WTC11 (cell line): ENCODE data around the gene PARM1. TPM values are rescaled to one million over a fixed set of nuclear protein-coding genes. Genes with fewer than 3 reads are reported as not detected.

ENCODE experiments used
- ATAC-seq: fragments of 200-7000 bp; cut with Tn5 transposase; 2 replicates; pipeline ENCODE4 v1.10.0; 2021; ENCODE audit warnings: mild to moderate bottlenecking, moderate library complexity
- CTCF ChIA-PET: fragments of 300-600 bp; sonication (Branson Sonifier 250); formaldehyde crosslinking; loops from one replicate; lab custom pipeline; 2021; ENCODE audit warnings: antibody characterized with exemption; lab: Charles Lee
- POLR2A ChIA-PET: fragments of 350-600 bp; sonication (Branson Sonifier 250); formaldehyde crosslinking; loops from one replicate; lab custom pipeline; 2021; ENCODE audit warnings: antibody characterized with exemption; lab: Charles Lee
- DNase-seq: peaks from one replicate; pipeline ENCODE4 v3.0.0; 2021; ENCODE audit warnings: low spot score
- H3K27ac Mint-ChIP-seq: 2 replicates; pipeline ENCODE4 v1.8.0; 2021; ENCODE audit warnings: mixed read lengths
- H3K27me3 Mint-ChIP-seq: 2 replicates; pipeline ENCODE4 v1.8.0; 2021; ENCODE audit warnings: low read depth, mild to moderate bottlenecking, moderate library complexity, mixed read lengths
- H3K36me3 Mint-ChIP-seq: 2 replicates; pipeline ENCODE4 v1.8.0; 2021; ENCODE audit warnings: mixed read lengths
- H3K4me1 Mint-ChIP-seq: 2 replicates; pipeline ENCODE4 v1.8.0; 2022; ENCODE audit warnings: mixed read lengths
- H3K4me3 Mint-ChIP-seq: 2 replicates; pipeline ENCODE4 v1.8.0; 2021; ENCODE audit warnings: mild to moderate bottlenecking, moderate library complexity, mixed read lengths
- H3K9me3 Mint-ChIP-seq: 2 replicates; pipeline ENCODE4 v1.8.0; 2021; ENCODE audit warnings: mixed read lengths
- E2F1 ChIP-seq: sonication (generic); formaldehyde crosslinking; IDR thresholded peaks from 2 replicates; pipeline ENCODE4 v1.8.0; 2022; ENCODE audit warnings: mild to moderate bottlenecking, missing genetic modification reagents
- FOXJ3 ChIP-seq: sonication (generic); formaldehyde crosslinking; IDR thresholded peaks from 2 replicates; pipeline ENCODE4 v1.9.0; 2021; ENCODE audit warnings: missing genetic modification reagents, mild to moderate bottlenecking, borderline replicate concordance
- FOXK1 ChIP-seq: sonication (generic); formaldehyde crosslinking; IDR thresholded peaks from 2 replicates; pipeline ENCODE4 v1.8.0; 2022; ENCODE audit warnings: mild to moderate bottlenecking, moderate library complexity, missing genetic modification reagents
- JAZF1 ChIP-seq: fragments of 250-450 bp; sonication (Bioruptor Pico); IDR thresholded peaks from 2 replicates; pipeline ENCODE4 v1.9.0; 2021; ENCODE audit warnings: moderate library complexity, mild to moderate bottlenecking, inconsistent platforms
- MLX ChIP-seq: sonication (generic); formaldehyde crosslinking; IDR thresholded peaks from 2 replicates; pipeline ENCODE4 v1.8.1; 2023; ENCODE audit warnings: mild to moderate bottlenecking, missing genetic modification reagents, moderate library complexity
- NFATC4 ChIP-seq: fragments of 250-450 bp; sonication (Bioruptor Pico); IDR thresholded peaks from 2 replicates; pipeline ENCODE4 v1.9.0; 2021; ENCODE audit warnings: mild to moderate bottlenecking
- NR3C1 ChIP-seq: sonication (generic); formaldehyde crosslinking; conservative IDR thresholded peaks from 2 replicates; pipeline ENCODE4 v1.8.1; 2023; ENCODE audit warnings: low read depth, mild to moderate bottlenecking, missing genetic modification reagents
- RELA ChIP-seq: sonication (generic); formaldehyde crosslinking; IDR thresholded peaks from 2 replicates; pipeline ENCODE4 v1.8.1; 2022; ENCODE audit warnings: missing genetic modification reagents, mild to moderate bottlenecking, borderline replicate concordance
- RORB ChIP-seq: fragments of 250-450 bp; sonication (Bioruptor Pico); IDR thresholded peaks from 2 replicates; pipeline ENCODE4 v1.9.0; 2021; ENCODE audit warnings: mild to moderate bottlenecking
- SMAD4 ChIP-seq: sonication (generic); formaldehyde crosslinking; IDR thresholded peaks from 2 replicates; pipeline ENCODE4 v1.8.0; 2022; ENCODE audit warnings: mild to moderate bottlenecking, missing genetic modification reagents
- STAT6 ChIP-seq: sonication (generic); formaldehyde crosslinking; conservative IDR thresholded peaks from 2 replicates; pipeline ENCODE4 v1.8.1; 2023; ENCODE audit warnings: mild to moderate bottlenecking, low read depth, missing genetic modification reagents, moderate library complexity
- TEAD1 ChIP-seq: sonication (generic); formaldehyde crosslinking; IDR thresholded peaks from 2 replicates; pipeline ENCODE4 v1.8.0; 2022; ENCODE audit warnings: mild to moderate bottlenecking, missing genetic modification reagents
- ZNF121 ChIP-seq: sonication (generic); formaldehyde crosslinking; IDR thresholded peaks from 2 replicates; pipeline ENCODE4 v1.8.0; 2023; ENCODE audit warnings: missing genetic modification reagents
- ZNF396 ChIP-seq: fragments of 250-450 bp; sonication (Bioruptor Pico); IDR thresholded peaks from 2 replicates; pipeline ENCODE4 v1.8.0; 2021; ENCODE audit warnings: mild to moderate bottlenecking, moderate library complexity, borderline replicate concordance
- total RNA-seq: library from RNA; stranded (reverse); gene quantifications from 3 replicates; pipeline ENCODE4 v1.2.3, GENCODE V29; 2021
- TF ChIP-seq, protein P1 (sequence below): sonication (generic); formaldehyde crosslinking; IDR thresholded peaks from 2 replicates; pipeline ENCODE4 v1.8.0; 2023; ENCODE audit warnings: missing genetic modification reagents
- TF ChIP-seq, protein P2 (sequence below): sonication (generic); formaldehyde crosslinking; IDR thresholded peaks from 2 replicates; pipeline ENCODE4 v1.8.0; 2022; ENCODE audit warnings: mild to moderate bottlenecking, missing genetic modification reagents
- TF ChIP-seq, protein P3 (sequence below): sonication (generic); formaldehyde crosslinking; IDR thresholded peaks from 2 replicates; pipeline ENCODE4 v1.8.0; 2022; ENCODE audit warnings: mild to moderate bottlenecking, missing genetic modification reagents

PARM1 gene
- total RNA-seq, 1 experiment from 2014 or later, result 6.3 TPM

- POLR2A ChIA-PET, result no interaction called here
- ATAC-seq (no peak), DNase-seq (no peak)
- H3K27ac Mint-ChIP-seq, result no peak overlapping the region
- H3K36me3 Mint-ChIP-seq, result no peaks in the 10 kb centered on the region
- CTCF ChIA-PET, result interaction anchor here (1.7 kb wide), 1 partner anchor 64 kb away, joined by 6 read pairs; no protein-coding TSS in a partner anchor
- no peak overlapping the region for H3K4me3 Mint-ChIP-seq
- H3K27me3 Mint-ChIP-seq, result no peaks in the 10 kb centered on the region; the same call in 1 of the 2 replicates
- no peaks in the 10 kb centered on the region; the same call in 1 of the 2 replicates for H3K9me3 Mint-ChIP-seq
- no peak for TF ChIP-seq ZNF121 (CRISPR knock-in tag)
- TF ChIP-seq, protein P1, sequence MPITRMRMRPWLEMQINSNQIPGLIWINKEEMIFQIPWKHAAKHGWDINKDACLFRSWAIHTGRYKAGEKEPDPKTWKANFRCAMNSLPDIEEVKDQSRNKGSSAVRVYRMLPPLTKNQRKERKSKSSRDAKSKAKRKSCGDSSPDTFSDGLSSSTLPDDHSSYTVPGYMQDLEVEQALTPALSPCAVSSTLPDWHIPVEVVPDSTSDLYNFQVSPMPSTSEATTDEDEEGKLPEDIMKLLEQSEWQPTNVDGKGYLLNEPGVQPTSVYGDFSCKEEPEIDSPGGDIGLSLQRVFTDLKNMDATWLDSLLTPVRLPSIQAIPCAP, result no peak
- no peak for TF ChIP-seq E2F1 (CRISPR knock-in tag)
- no peak for TF ChIP-seq ZNF396 (CRISPR knock-in tag)
- H3K4me1 Mint-ChIP-seq, result peaks cover 6% of the 10 kb centered on the region
These were observed 101.6 kb downstream of the PARM1 start for GRCh38 chr4:75034523-75034922.

- Mint-ChIP-seq H3K4me1 (peaks cover 6% of the 10 kb centered on the region), H3K27ac (no peak overlapping the region), H3K27me3 (no peaks in the 10 kb centered on the region; the same call in 1 of the 2 replicates), H3K36me3 (no peaks in the 10 kb centered on the region), H3K4me3 (no peak overlapping the region), H3K9me3 (no peaks in the 10 kb centered on the region; the same call in 1 of the 2 replicates)
- DNase-seq, result no peak
- ATAC-seq, result no peak
- ChIA-PET POLR2A (no interaction called here), CTCF (interaction anchor here (1.7 kb wide), 1 partner anchor 65 kb away, joined by 6 read pairs; no protein-coding TSS in a partner anchor)
- no peak for TF ChIP-seq NR3C1 (CRISPR knock-in tag)
- no peak for TF ChIP-seq FOXJ3 (CRISPR knock-in tag)
- no peak for TF ChIP-seq TEAD1 (CRISPR knock-in tag)
- TF ChIP-seq SMAD4, result no peak
- no peak for TF ChIP-seq FOXK1
- TF ChIP-seq RORB, result no peak
- no peak for TF ChIP-seq STAT6 (CRISPR knock-in tag)
- TF ChIP-seq JAZF1 (CRISPR knock-in tag), result no peak
- TF ChIP-seq, protein P2, sequence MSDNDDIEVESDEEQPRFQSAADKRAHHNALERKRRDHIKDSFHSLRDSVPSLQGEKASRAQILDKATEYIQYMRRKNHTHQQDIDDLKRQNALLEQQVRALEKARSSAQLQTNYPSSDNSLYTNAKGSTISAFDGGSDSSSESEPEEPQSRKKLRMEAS, result no peak
- TF ChIP-seq NFATC4 (CRISPR knock-in tag), result no peak
- TF ChIP-seq, protein P3, sequence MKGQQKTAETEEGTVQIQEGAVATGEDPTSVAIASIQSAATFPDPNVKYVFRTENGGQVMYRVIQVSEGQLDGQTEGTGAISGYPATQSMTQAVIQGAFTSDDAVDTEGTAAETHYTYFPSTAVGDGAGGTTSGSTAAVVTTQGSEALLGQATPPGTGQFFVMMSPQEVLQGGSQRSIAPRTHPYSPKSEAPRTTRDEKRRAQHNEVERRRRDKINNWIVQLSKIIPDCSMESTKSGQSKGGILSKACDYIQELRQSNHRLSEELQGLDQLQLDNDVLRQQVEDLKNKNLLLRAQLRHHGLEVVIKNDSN, result no peak
- TF ChIP-seq RELA (CRISPR knock-in tag), result no peak
- TF ChIP-seq MLX, result no peak
These were observed 102.4 kb downstream of the PARM1 start for GRCh38 chr4:75035321-75035720.
